CD4-positive, alpha-beta T cell treated with Interleukin-6 at 100 ng/mL for 8 hours (primary cell): ENCODE measurements around the gene ACOX3.

Source experiments
- DNase-seq: peaks from one replicate; pipeline ENCODE4 v3.0.0-alpha.2; 2020; ENCODE audit warnings: mixed read lengths, low spot score

ACOX3 gene

GRCh38 chr4:8319731-8320385, 120.7 kb downstream of the ACOX3 start:
- DNase-seq, result no peak

- DNase-seq, result no peak
Measured at GRCh38 chr4:8319061-8319460, 121.5 kb downstream of the ACOX3 start.

- DNase-seq, result no peak
Measured at GRCh38 chr4:8318509-8318908, 122.0 kb downstream of the ACOX3 start.

GRCh38 chr4:8317474-8317873, 123.0 kb downstream of the ACOX3 start:
- no peak for DNase-seq

GRCh38 chr4:8316911-8317351, 123.6 kb downstream of the ACOX3 start:
- DNase-seq, result no peak
